ENCODE data around the gene UBXN6.

The UBXN6 gene

DNA sequence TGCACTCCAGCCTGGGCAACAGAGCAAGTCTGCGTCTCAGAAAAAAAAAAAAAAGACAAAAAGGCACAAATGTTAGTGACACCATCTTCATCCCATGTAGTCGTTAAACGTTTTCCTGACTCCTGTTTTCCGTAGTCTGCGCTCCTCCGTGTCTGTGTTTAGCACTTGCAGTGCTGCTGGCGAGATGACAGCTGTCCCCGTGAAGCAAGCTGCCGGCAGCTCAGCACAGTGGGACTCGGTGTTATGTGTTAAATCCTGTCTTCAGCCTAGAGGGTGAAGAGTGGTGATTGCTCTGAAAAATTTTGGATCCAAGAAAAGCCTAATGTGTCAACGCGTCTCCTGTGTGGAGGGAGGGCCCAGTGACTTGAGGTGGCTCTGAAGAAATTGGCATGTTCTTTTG is 18.4 kb downstream of the UBXN6 start:
- DNase-seq (ENCODE audit: low spot score), result no peak

DNA sequence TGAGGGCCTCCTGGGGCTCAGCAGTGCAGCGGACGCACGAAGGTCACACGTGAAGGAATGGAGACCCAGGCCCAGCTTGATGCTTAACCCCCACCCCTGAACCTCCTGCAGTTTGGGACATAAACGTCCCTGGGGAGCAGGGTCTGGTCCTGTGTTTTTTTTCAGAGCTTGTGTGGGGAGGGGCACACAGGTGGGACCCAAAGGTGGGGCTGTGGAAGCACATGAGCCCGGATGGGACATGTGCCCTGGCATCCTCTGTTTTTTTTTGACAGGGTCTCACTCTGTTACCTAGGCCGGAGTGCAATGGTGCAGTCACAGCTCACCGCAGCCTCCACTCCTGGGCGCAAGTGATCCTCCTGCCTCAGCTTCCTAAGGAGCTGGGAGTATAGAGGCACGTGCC is 20.5 kb downstream of the UBXN6 start:
- no peak for DNase-seq (ENCODE audit: low spot score)

DNA sequence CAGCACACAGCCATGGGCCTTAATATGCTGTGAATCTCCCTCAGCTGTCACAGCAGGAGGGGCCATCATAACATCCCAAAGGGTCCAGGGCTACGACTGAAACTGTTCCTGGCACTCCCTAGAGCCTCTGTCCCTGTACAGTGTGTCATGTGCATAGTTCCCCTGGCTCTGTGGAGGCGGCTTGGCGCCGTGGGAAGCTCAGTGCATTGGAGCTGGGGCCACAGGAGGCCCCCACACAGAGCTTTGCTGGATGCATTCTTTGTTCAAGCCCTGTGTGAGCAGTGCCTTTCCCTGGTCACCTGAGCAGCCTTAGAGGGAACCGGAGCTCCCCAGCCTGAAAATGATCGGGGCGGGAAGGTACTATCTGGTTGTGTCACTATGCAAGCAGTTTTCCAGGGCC is 21.4 kb downstream of the UBXN6 start:
- no peak for DNase-seq (ENCODE audit: low spot score)

DNA sequence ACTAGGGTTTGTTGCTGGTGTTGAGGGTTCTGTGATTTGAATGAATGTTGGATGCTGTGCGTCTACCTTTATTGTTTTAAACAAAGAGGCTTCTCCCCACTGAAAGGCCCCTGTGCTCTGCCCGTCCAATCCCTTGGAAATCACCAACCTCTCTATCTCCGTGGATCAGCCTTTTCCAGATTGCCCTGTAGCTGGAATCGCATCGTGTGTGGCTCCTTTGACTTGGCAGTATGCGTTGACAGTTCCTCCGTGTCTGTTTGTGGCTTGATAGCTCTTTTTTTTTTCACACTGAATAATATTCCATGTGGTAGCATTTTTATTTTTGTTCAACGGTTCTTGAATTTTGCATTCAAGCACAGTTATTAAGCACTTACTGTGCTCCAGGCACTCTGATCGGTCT is 23.2 kb downstream of the UBXN6 start:
- no peak for DNase-seq (ENCODE audit: low spot score)

DNA sequence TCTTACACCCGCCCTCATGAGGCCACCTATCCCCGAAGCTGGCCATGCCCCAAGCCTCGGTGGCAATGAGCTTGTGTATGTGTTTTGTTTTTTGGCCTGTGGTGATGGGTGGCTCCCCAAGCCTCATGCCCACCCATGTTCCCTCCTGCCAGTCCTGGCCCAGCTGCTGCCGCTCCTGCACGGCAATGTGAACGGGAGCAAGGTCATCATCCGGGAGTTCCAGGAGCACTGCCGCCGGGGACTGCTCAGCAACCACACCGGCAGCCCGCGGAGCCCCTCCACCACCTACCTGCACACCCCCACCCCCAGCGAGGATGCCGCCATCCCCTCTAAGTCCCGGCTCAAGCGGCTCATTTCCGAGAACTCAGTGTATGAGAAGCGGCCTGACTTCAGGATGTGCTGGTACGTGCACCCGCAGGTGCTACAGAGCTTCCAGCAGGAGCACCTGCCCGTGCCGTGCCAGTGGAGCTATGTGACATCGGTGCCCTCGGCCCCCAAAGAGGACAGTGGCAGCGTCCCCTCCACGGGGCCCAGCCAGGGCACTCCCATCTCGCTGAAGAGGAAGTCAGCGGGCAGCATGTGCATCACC is 24.6 kb downstream of the UBXN6 start:
- DNase-seq (ENCODE audit: low spot score), result no peak

DNA sequence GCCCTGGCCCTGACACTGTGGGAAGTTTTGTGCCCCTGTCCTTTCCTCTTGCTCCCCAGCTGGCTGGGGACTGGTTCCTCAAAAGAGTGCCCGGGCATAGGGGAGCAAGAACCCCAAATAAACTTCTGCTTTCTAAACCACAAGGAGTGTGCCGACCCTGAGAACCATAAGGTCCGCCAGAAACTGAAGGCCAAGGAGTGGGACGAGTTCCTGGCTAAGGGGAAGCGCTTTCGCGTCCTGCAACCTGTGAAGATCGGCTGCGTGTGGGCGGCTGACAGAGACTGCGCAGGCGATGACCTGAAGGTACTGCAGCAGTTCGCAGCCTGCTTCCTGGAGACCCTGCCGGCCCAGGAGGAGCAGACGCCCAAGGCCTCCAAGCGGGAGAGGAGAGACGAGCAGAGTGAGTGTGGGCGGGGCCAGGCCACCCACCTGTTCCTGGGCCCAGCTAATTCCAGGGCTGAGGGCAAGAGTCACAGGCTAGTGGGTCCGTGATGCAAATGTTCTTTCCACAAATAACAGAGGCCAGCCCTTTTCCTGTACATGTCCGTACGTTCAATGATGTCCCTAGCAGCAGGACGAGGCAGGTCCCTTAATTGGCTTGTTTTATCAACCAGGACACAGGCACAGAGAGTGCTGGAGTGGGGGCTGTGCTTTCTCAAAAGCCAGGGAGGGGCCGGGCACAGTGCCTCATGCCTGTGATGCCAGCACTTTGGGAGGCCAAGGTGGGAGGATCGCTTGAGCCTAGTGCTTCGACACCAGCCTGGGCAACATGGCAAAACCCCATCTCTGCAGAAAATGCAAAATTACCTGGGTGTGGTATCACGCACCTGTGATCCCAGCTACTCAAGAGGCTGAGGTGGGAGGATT is 25.6 kb downstream of the UBXN6 start:
- no peak for DNase-seq (ENCODE audit: low spot score)

DNA sequence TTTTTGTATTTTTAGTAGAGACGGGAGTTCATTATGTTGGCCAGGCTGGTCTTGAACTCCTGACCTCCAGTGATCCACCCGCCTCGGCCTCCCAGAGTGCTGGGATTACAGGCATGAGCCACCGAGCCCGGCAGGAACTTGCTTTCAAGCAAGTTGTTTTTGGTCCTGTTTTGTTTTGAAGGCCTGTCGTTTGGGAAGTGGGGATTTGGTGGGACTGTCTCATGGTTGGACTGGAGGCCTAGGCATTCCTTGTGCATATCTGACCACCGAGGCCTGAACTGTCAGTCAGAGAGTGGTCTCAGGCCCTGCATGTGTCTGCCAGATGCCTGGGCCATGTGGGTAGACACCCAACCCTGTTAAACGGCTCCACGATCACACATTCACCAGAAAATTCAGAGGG is 26.3 kb downstream of the UBXN6 start:
- DNase-seq (ENCODE audit: low spot score), result no peak

DNA sequence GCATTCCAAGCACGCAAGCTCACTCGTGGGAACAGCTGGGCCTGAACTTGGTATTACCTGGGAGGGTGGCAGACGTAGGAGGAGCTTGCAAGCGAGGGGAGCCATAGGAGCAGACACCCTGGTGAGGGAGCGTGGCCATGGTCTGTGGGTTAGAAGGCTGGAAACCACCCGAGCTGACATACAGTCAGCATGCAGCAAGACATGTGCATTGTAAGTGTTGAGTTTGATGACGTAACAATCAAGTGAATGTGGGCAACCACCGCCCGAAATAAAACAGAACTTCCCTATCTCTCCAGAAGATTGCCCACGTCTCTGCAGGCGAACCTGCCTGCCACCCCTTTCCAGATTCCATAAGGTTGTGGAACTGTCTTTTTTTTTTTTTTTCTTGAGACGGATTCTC is 26.8 kb downstream of the UBXN6 start:
- DNase-seq (ENCODE audit: low spot score), result no peak

DNA sequence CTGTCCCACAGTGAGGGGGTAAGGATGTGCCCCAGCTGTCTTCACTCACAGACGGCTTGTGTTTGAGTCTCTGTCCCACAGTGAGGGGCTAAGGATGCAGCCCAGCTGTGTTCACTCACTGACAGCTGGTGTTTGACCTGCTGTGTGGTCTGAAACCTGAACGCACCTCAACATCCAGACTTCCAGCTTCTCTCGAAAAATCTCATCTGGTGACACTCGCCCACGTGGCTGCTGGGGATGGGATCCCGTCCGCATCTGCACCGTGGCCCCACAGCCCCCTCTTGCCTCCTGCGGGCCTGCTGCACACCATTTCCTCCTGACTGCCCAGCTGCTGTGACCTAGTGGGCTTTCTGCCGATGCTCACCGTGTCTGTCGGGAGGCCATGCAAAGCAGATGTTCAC is 27.8 kb downstream of the UBXN6 start:
- DNase-seq (ENCODE audit: low spot score), result no peak

DNA sequence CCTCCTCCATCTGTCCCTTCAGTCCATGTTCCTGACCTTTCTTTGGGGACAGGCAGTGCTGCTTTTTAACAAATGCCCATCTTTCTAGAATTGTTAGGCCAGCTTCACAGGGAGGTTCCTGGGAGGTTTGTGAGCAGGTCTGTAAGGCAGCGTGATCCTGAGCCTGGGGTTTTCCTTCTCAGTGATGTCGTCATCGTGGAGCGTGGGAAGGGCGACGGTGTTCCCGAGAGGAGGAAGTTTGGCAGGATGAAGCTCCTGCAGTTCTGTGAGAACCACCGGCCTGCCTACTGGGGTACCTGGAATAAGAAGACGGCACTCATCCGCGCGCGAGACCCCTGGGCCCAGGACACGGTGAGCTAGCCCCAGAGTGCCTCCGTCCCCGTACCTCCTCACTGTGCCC is 28.3 kb downstream of the UBXN6 start:
- DNase-seq (ENCODE audit: low spot score), result no peak

DNA sequence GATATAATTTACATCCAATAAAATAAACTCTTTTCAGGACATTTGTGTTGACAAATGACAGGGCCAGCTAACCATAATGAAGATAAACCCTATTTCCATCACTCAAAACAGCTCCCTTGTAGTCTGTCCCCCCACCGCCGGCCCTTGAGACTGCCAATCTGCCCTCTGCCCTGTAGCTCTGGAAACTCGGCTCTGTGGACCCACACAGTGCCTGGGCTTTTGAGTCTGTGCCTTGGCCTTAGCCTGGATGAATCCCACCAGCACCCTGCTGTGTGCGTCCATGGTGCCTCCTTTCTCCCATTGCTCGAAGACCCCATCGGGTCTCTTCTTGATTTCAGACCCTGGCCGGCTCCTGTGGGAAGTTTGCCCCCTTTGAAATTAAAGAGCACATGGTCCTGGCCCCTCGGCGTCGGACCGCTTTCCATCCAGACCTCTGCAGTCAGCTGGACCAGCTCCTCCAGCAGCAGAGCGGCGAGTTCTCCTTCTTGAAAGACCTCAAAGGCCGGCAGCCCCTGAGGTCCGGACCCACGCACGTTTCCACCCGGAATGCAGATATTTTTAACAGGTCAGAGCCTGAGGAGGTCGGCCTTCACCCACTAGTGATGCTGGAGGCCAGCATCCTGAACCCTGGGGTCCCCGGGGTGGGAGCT is 29.1 kb downstream of the UBXN6 start:
- no peak for DNase-seq (ENCODE audit: low spot score)

DNA sequence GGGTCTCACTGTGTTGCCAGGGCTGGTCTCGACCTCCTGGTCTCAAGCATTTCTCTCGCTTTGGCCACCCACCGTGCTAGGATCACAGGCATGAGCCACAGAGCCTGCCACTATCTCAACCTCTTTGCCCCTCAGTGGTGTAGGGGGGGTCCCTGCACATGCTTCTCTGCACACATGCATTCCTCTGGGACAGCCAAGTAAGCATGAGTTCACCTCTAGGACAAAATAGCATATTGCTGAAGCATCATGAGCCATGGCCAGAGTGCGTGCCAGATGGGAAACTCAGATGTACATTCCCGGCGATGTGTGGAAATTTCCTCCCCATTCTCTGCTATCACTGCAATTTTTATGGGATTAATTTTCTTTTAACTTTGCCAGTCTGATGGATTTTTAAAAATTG is 32.1 kb downstream of the UBXN6 start:
- no peak for DNase-seq (ENCODE audit: low spot score)

DNA sequence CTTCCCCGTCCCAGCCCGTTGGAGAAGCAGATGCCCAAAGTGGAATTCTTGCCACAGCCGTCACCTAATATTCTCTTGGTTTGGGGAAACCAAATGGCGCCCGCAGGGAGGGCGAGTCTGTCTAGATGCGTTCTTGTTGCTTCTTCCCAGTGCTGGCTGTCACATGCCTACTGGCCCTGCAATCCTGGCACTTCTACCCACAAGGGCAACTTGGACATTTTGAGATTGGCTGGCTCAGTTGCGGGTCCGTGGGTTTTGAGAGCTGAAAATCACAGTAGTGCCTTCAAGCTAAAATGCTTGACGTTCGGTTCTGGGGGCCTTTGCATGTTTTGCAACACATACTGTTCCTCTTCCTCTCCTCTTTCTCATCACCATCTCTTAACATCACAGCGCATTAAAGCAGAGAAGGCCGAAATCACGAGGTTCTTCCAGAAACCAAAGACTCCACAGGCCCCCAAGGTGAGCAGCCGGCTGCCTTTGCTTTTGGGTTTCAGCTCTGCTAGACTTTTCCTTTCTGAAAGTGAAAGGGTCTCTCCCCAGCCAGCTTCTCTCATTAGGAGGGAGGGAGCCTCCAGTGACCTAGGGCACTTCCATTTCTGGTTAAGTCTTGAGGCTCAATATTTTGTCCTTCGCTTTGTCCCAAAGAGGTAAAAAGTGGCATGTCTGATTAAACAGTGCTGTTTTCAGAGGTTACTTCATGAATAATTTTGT is 34.0 kb downstream of the UBXN6 start:
- DNase-seq (ENCODE audit: low spot score), result no peak

DNA sequence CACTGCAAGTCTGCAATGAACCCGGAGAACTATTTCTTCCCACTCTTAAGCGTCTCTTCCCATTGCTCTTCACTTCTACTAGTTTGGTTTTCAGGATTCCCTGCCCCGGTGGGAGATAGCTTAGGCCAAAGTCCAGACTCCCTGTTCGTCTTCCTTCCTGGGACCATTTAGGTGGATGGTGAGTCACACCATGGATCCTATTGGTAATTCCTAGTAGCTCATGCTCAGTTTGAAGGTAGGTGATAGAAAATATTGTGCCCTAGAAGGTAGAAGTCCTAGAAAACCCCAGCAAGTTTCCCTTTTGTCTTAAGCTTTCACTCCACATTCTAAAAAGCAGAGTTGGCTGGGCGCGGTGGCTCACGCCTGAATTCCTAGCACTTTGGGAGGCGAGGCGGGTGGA is 41.3 kb downstream of the UBXN6 start:
- no peak for DNase-seq (ENCODE audit: low spot score)

DNA sequence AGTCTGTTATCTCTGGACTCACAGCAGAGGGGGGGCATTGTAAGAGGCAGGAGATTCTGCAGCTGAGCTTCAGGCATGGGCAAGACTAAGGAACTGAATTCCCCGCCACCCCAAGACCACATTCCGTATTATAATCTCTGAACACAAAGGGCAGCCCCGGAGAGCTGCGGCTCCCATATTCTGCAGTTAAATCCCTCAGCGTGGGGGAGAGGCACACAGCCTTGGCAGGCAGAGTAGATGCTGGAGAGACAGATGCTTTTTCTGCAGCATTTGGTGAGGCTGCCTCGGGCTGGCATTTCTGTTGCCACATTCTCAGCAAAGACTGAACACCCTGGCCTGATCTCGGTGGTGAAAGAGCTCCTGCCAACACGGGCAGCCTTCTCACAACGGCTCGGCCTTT is 42.2 kb downstream of the UBXN6 start:
- peak; percentile 70 for DNase-seq (ENCODE audit: low spot score)

DNA sequence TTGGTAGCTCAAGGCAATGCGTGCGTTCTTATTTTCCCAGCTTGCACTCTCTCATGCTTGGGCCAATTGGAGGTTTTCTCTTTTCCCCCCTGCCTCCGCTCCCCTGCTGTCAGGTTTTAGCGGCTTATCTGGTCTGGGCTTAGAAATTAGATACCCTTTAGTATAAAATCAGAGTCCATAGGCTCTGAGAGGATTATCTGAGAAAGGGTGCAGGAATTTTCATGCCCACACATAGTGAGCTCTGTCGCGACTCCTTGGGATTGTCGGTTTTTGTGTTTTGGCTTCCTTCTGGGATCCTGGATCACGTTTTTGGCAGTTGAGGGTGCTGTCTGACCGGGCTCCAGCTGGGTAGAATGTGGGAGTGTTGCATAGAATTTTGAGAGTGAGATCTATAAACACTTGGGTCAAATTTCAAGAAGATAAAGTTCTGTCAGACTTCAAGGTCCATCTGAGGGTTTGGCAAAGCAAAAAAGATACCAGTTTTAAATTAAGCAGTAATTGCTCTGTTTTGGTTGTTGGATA is 42.7 kb downstream of the UBXN6 start:
- DNase-seq (ENCODE audit: low spot score), result peak; percentile 76

DNA sequence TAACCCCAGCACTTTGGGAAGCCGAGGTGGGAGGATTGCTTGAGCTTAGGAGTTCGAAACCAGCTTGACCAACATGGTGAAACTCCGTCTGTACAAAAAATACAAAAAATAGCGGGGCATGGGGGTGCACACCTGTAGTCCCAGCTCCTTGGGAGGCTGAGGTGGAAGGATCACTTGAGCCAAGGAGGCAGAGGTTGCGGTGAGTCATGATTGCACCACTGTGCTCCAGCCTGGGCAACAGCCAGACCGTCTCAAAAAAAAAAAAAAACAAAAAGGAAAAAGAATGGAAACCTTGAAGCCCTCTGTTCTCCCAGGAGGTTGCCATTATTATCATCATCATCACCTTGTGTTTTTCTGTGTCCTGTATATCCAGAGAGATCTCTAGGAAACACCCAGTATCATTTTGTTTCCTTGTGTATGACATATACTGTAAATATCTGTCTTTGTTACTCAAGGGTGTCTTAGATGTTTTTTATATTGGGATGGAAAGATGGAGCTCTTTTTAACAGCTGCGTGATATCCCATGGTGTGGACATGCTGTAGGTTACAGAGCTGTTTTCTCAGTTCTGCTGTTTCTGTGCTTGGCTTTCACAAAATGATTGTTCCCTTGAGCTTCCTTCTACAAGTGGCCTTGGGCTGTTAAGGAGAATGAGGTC is 43.3 kb downstream of the UBXN6 start:
- no peak for DNase-seq (ENCODE audit: low spot score)

DNA sequence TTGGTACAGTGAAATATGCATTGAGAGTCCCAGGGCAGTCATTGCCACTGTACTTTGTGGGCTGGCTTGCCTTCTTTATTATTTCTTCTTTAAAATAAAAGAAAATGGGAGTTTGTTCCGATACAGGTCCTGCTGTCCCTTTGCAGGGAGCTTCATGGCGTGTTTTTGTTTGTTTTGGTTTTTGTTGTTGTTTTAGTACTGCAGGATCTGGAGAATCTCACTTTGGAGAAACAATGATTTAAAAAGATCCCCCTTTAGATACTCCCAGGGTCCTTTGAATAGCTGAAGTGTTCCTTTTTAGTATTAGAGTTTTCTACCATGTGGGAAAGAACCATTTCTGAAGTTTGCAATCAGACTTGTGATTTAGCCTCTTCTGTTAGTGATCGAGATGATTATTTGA is 44.0 kb downstream of the UBXN6 start:
- no peak for DNase-seq (ENCODE audit: low spot score)

DNA sequence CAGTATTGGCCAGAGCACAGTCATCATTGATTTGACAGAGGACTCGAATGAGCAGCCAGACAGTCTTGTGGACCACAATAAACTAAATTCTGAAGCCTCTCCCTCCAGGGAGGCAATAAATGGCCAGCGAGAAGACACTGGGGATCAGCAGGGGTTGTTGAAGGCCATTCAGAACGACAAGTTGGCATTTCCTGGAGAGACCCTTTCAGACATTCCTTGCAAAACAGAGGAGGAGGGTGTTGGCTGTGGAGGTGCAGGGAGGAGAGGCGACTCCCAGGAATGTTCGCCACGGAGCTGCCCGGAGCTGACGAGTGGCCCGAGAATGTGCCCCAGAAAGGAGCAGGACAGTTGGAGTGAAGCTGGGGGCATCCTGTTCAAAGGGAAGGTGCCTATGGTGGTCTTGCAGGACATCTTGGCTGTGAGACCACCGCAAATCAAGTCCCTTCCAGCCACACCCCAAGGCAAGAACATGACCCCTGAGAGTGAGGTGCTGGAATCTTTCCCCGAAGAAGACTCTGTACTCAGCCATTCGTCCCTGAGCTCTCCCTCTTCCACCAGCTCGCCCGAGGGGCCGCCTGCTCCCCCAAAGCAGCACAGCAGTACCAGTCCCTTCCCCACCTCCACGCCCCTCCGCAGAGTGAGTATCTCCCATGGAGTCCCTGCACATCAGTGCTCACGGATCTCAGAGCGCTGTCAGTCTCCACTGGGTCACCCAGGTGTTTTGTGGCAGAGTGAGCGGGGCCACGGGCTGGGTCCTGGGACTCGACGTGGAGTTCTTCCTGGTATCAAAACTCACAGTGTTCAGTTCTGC is 48.3 kb downstream of the UBXN6 start:
- no peak for DNase-seq (ENCODE audit: low spot score)

DNA sequence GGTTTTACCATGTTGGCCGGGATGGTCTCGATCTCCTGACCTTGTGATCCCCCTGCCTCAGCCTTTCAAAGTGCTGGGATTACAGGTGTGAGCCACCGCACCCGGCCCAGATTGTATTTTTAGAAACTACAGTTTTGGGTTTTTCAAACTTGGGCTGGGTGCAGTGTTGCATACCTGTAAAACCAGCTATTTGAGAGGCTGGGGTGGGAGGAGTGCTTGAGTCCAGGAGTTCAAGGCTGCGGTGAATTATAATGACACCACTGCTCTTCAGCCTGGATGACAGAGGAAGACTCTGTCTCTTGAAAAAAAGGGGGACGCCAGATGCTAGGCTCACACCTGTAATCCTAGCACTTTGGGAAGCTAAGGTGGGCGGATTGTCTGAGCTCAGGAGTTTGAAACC is 51.0 kb downstream of the UBXN6 start:
- DNase-seq (ENCODE audit: low spot score), result no peak

DNA sequence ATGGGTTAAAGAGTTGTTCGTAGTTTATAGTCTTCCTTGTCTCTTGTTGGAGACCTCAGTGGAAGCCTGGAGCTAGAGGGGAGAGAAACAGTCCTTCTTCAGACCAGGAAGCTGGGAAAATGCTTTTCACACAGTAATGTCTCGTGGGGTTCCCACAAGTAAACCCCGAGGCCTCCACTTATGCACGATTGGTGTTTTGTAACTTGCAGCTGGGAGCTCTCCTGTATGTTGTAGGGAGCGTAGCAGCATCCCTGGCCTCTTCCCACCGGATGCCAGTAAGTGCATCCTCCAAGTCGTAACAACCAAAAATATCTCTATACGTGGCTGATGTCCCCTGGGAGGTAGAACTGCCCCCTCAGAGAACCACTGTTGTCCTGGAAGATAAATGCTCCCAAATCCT is 51.6 kb downstream of the UBXN6 start:
- DNase-seq (ENCODE audit: low spot score), result no peak
